WTC11 (cell line): ENCODE data around the gene IQSEC1.

Experiments used
- JUN ChIP-seq: sonication (generic); formaldehyde crosslinking; IDR thresholded peaks from 2 replicates; pipeline ENCODE4 v1.8.0; 2023; ENCODE audit warnings: mild to moderate bottlenecking, missing genetic modification reagents
- ZNF232 ChIP-seq: sonication (generic); formaldehyde crosslinking; IDR thresholded peaks from 2 replicates; pipeline ENCODE4 v1.8.0; 2022; ENCODE audit warnings: mild to moderate bottlenecking, missing genetic modification reagents
- TF ChIP-seq, protein P1 (sequence below): sonication (generic); formaldehyde crosslinking; IDR thresholded peaks from 2 replicates; pipeline ENCODE4 v1.8.0; 2022; ENCODE audit warnings: mild to moderate bottlenecking, missing genetic modification reagents

DNA sequence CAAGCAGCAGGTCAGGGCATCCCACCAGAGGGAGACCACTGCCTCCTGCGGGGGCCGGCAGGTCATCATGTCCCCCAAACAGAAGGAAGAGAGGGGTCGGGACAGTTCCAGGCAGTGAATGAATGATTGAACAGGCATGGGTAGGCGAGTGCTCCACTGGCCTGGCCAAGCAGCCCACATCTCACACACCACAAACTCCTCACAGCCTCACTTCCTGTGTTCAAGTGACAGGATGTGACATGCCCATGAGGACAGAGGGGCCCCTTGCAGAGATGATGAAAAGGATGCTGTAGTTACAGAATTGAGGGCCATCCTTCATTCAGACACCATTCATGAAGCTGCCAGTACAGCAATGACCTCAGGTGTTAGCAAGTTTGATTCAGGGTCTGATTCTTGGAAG, 3.7 kb downstream of the IQSEC1 start:
- TF ChIP-seq JUN (CRISPR knock-in tag) (no peak), ZNF232 (CRISPR knock-in tag) (no peak)
- TF ChIP-seq, protein P1, sequence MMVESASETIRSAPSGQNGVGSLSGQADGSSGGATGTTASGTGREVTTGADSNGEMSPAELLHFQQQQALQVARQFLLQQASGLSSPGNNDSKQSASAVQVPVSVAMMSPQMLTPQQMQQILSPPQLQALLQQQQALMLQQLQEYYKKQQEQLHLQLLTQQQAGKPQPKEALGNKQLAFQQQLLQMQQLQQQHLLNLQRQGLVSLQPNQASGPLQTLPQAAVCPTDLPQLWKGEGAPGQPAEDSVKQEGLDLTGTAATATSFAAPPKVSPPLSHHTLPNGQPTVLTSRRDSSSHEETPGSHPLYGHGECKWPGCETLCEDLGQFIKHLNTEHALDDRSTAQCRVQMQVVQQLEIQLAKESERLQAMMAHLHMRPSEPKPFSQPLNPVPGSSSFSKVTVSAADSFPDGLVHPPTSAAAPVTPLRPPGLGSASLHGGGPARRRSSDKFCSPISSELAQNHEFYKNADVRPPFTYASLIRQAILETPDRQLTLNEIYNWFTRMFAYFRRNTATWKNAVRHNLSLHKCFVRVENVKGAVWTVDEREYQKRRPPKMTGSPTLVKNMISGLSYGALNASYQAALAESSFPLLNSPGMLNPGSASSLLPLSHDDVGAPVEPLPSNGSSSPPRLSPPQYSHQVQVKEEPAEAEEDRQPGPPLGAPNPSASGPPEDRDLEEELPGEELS (CRISPR knock-in tag): no peak
